Activated CD8-positive, alpha-beta memory T cell treated with anti-CD3 and anti-CD28 coated beads for 36 hours (primary cell): ENCODE data around the gene CUL1. TPM values are rescaled to one million over a fixed set of nuclear protein-coding genes. Genes with fewer than 3 reads are reported as not detected.

Experiments
- CTCF ChIA-PET: fragments of 350-600 bp; sonication (Branson Sonifier 250); formaldehyde crosslinking; loops from one replicate; lab custom pipeline; 2021; ENCODE audit warnings: antibody characterized with exemption; lab: Charles Lee
- POLR2A ChIA-PET: fragments of 350-600 bp; sonication (Branson Sonifier 250); formaldehyde crosslinking; loops from one replicate; lab custom pipeline; 2021; ENCODE audit warnings: antibody characterized with exemption; lab: Charles Lee
- total RNA-seq, 2 experiments: library from RNA; stranded (reverse); gene quantifications; one replicate each; pipeline ENCODE4 v1.2.3, GENCODE V29; 2021

CUL1 gene
- total RNA-seq, 2 experiments from 2014 or later, result 81.2 to 84.0 TPM

DNA sequence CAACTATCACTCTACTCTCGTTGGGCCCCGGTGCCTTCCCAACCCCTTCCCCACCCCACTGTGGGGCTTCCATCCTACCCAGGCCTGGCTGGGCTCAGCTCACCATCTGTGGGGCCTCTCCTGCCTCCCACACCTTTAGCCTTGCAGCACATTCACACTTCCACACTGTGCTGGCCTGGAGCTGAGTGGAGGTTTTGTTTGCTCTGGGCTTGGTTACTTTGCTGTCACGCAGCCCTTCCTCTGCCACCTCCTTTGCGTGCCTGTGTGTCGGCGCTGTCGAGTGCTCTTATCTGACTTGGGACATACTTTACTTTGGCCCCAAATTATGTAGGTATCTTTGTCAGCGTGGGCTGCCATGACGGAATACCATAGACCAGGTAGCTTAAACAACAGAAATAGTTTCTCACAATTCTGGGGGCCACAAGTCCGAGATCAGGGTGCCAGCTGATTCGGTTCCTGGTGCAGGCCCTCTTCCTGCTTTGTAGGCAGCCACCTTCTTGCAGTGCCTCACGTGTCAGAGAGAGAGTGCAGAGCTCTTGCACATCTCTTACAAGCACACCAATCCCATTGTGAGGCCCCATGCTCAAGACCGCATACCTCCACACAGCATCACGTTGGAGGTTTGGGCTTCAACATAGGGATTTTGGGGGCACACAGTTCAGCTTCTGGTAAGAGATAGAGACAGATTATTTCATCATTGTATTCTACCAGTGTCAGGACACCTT lies 89.0 kb downstream of the CUL1 start:
- ChIA-PET POLR2A (no interaction called here), CTCF (interaction anchor here (1.1 kb wide), 1 partner anchor 210 kb away, joined by 3 read pairs; no protein-coding TSS in a partner anchor)

DNA sequence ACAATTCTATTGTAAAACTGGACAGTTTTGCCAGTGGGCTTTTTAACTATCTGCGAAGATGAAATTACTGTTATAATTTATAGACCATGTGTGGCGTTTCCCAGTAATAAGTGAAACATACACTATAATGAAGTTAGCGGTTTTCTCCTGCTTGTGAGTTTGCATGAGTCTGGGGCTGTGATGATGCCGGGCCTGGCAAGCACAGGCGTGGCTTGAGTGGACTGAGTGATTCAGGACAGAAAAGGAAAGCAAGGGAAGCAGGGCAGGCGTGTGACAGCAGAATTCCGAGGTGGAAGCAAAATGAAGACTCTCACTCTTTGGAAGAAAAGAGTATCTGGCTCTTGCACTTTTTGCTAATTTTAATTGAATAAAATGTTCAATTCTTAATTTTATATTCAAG lies 90.5 kb downstream of the CUL1 start:
- POLR2A ChIA-PET, result no interaction called here
- CTCF ChIA-PET, result interaction anchor here (1.5 kb wide), 1 partner anchor 178 kb away, joined by 3 read pairs; no protein-coding TSS in a partner anchor

DNA sequence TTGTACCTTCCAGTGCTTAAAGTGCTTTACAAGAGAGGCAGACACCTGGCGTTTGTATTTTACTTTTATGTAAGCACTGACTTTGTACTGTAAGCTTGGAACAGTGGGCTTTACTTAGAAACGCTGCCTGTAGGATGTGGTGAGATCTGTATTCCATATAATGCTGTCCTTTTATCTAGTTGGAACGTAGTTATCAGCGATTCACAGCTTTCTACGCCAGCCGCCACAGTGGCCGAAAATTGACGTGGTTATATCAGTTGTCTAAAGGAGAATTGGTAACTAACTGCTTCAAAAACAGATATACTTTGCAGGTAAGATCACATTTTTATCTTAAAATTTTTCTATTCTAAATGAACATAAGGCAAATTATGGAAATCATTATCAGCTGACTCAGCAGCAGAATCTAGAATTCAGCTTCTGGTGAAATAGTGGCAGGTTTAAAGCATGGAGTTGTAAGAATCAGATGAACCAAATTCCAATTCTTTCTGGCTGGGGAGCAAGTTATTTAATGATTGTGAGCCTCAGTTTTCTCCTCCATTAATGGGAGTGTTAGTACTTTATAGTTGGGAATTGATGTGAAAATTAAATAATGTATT lies 91.5 kb downstream of the CUL1 start:
- ChIA-PET CTCF (no interaction called here), POLR2A (no interaction called here)

DNA sequence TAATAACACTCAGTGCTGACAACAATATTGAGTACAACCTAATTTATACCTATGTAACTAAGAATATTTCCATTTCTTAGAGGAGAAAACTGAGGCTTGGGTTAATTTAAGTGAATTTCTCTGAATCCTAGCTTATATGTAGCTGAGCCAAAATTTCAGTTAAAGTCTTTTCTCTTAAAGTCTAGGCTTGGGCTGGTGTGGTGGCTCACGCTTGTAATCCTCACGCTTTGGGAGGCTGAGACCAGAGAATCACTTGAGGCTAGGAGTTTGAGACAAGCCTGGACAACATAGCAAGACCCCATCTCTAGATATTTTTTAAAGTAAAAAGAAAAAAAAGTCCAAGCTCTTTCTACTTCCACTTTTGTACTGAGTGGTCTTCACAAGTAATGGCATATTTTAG lies 92.1 kb downstream of the CUL1 start:
- ChIA-PET POLR2A (no interaction called here), CTCF (no interaction called here)

DNA sequence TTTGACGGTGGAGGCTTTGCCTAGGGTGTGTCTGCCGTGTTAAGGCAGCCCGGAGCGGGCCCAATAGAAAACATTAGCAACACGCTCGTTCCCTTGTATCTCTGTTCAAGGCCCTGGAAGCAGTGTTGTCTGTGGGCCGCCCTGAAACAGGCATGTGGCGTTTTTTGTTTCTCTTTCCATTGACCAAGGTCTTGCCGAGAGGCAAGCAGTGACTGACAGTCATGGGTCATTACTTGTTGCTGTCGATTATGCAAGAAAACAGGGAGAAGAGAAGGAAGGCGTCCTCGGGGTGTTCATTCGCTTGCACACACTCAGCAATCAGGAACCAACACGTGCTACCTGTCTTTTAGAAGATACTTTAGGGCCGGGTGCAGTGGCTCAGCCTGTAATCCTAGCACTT lies 92.8 kb downstream of the CUL1 start:
- CTCF ChIA-PET, result no interaction called here
- POLR2A ChIA-PET, result no interaction called here

DNA sequence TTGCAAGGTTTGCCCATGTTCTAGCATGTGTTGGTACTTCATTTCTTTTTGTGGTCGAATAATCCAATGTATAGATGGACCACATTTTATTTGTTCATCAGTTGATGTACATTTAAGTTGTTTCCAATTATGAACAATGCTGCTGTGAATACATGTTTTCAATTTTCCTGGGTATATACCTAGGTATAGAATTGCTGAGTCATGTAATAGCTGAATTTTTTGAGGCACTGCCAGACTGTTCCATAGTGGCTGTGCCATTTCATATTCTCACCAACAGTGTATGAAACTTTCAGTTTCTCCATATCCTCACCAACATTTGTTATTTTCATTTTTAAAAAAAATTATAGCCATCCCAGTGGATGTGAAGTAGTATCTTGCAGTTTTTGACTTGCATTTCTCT lies 94.9 kb downstream of the CUL1 start:
- POLR2A ChIA-PET, result no interaction called here

DNA sequence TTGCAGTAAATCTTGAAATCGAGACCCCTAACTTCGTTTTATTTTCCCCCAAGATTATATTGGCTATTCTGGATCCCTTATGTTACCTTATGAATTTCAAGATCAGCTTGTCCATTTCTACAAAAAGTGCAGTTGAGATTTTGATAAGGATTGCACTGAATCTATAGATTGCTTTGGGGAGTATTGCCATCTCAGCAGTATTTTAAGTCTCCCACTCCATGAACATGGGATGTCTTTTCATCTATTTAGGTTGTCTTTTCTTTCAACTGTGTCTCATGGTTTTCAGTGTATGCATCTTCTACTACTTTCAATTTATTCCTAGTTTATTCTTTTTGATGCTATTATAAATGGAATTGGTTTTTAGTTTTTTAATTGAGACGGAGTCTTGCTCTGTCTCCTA lies 95.8 kb downstream of the CUL1 start:
- CTCF ChIA-PET, result interaction anchor here (1.0 kb wide), 1 partner anchor 11 kb away, joined by 3 read pairs; no protein-coding TSS in a partner anchor
- POLR2A ChIA-PET, result no interaction called here

More for the DNA sequence above, 94.9 kb downstream of the CUL1 start:
- CTCF ChIA-PET, result no interaction called here

DNA sequence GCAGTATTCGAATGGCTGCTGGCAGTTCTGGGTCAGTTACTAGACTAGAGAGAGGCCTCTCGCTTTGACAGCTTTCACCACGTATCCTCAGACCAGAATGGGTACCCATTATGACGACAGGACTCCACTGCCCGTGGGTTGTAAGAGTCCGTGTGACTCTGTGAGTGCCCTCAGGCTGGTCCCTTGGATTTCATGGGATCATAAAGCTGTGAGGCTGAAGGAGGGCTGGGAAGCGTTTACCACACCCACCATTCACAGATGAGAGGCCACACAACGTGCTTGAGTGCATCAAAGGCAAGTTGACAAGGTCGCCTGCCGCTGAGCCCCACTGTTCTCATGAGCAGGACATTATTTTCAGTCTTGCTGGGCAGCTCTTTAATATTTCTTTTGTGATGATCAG lies 98.1 kb downstream of the CUL1 start:
- CTCF ChIA-PET, result no interaction called here
- POLR2A ChIA-PET, result no interaction called here

DNA sequence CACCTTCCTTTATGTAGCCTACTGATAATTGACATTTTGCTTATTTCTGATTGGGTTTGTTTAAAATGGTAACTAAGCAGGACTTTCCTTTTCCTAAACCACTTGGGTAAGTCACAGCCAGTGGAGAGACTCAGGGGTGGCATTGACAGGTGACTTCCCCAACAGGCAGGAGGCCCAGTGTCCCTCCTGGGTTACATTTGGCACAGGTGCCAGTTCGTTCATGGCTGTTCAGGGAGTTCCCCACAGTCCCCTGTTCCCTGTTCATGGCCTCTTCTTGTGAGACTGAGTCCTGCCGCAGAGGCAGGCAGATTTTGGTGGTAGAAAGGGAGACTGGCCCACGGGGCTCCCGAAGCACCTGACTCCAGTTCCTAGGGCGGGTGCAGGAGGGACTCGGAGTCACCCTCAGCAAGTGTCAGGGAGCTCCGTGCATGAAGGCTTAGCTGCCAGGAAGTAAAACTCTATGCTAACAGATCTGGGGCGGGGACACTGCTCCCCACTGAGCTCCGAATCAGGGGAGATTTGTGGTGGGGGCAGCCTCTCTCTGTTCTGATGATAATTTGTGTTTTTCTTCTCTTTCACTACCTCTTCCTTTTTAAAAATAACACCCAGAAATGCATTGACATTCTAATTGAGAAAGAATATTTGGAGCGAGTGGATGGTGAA lies 101.3 kb downstream of the CUL1 start:
- ChIA-PET CTCF (no interaction called here), POLR2A (no interaction called here)

DNA sequence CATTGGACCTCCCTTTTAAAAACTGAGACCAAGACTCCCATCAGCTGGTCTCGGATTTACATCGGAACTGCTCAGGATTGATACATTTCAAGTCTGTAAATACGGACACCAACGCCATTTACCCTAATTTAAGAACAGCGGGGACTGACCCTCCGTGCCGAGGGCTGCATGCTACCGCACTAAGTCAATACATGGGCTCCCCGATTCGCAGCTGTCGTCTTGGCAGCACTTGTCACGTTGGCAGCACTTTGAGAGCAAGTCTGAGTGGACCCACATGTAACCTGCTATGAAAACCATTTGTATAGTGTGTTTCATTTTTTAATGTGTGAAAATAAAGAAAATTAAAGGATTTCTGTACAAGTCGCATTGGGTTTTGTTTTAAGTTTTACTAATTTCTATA lies 102.0 kb downstream of the CUL1 start:
- POLR2A ChIA-PET, result no interaction called here
- CTCF ChIA-PET, result no interaction called here

DNA sequence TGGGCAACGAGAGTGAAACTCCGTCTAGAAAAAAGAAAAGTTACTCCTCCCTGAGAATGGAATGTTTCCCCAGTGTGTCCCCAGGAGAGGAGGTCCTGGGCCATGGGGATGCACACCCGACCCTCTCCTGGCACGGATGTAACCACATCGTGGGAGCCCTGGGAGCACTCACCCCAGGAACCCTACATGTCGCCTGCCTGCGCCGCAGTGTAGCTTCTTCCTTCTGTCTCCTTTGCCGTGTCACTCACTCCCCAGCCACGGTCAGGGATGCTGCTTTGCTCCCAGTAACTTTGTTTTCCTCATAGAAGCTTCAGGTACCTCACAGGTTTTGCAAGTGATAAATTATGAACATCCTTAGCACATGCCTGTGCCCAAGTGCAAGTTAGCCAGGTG lies 103.4 kb downstream of the CUL1 start:
- POLR2A ChIA-PET, result no interaction called here
- CTCF ChIA-PET, result no interaction called here

DNA sequence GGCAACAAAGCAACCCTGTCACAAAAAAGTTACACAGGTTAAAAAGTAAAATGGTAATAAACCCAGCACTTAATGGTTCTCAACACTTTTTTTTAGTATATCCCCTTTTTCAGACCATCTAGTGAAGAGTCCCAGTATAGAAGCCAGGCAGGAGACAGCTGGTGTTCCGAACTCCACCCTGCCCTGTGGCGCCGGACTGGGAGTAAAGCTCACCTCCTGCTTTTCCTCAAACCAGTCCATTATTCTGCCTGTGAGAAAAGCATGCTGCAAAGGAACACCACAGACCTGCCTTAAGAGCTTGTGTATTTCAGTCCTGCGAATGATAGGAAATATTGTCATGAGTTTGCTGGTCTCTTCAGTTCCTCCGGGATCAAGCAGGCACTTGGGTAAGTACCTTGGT lies 104.4 kb downstream of the CUL1 start:
- CTCF ChIA-PET, result no interaction called here
- POLR2A ChIA-PET, result interaction anchor here (0.5 kb wide), 1 partner anchor 1513 kb away, joined by 7 read pairs; no protein-coding TSS in a partner anchor

DNA sequence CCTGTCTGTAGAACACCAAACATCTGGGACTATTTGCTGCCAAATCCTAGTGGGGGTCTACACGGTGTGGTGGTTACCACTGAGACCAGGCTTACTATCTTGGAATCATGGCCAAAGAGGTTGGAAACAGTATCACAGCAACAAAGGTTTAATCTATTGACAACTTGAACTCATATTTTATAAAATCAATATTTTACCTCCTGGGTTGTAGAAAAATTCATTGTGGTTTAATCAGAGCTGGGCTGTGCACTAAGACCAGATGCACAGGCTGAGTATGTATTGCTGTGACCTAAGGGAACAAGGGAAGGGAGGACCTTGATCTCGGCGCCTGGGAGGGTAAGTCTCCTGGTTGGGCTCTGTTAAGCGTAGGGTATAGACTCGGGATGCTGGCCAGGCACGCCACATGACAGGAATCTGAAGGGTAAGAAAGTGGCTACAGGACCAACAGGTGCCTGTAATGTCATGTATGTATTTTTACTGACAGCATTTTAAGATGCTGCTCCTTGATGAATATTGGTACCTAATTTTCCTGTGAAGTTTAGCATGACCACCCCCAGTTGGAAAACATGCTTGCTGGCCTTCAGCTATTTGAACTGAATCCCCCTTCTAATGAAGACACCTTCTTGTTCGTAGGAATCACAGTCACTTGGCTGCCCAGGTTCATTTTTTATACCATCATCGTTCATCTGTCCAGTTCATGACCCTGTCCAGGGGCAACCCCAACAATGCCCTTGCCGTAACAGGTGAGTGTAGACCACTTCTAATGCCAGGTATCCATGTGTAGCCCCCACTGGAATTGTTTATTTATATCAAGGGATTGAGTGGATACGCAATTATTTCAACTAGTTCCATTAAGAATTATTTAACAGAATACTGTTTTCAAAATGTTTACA lies 105.9 kb downstream of the CUL1 start:
- CTCF ChIA-PET, result interaction anchor here (0.7 to 0.9 kb wide), 2 partner anchors 10 to 247 kb away, joined by 3 to 4 read pairs; no protein-coding TSS in a partner anchor
- POLR2A ChIA-PET, result no interaction called here

DNA sequence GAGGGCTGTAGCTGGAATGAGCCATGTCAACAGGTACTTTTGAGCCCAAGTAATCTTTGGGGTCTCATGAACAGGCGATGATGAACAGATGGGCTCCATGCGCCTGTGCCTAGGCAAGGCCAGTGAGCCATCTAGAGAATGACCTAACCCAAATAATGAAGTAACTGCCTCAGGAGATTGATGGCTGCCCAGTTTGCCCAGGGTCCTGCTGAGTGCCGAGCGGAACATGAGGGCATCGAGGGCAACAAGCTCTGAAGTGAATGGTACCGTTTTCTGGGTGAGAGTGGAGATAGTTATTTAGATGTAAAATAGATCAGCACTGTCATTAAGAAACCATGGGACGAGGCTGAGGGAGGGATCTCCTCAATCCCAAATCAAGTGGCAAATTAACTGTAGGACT lies 107.5 kb downstream of the CUL1 start:
- ChIA-PET CTCF (no interaction called here), POLR2A (no interaction called here)

DNA sequence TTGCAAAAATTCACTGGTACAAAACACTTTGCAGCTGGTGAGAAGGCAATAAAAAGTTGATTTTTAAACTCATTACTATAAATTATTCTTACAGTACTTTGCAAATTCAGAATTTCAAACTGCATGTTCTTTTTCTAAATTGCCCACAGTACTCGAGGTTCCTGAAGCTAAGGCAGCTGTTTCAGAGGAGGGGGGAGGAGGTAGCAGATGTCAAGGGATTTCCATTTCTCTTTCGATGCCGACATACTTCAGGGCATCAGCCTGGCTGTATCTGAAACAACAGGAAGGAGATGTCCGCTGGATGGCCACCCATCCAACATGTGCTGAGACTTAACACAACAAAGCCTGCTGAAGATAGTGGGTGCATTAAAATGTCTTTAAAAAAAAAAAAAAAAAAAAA lies 108.7 kb downstream of the CUL1 start:
- ChIA-PET CTCF (no interaction called here), POLR2A (no interaction called here)

DNA sequence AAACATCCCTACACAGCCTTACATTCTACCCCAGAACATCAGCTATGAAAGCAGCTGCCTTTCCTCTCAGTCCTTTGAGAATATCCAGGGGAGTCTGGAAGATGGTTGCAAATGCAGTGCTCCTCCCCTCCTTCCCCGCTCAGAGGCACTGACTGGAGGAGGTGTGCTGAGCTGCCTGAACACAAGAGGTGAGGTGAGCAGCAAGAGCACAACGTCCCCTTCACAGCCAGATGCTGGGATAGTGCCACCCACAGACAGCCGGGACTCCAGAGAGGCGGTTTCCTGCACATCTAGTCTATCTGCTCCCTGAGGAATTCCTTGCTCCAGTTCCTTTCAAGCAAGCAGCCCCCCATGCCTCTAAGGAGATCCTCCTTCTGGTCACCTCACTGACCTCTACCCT lies 111.2 kb downstream of the CUL1 start:
- CTCF ChIA-PET, result no interaction called here
- POLR2A ChIA-PET, result no interaction called here

DNA sequence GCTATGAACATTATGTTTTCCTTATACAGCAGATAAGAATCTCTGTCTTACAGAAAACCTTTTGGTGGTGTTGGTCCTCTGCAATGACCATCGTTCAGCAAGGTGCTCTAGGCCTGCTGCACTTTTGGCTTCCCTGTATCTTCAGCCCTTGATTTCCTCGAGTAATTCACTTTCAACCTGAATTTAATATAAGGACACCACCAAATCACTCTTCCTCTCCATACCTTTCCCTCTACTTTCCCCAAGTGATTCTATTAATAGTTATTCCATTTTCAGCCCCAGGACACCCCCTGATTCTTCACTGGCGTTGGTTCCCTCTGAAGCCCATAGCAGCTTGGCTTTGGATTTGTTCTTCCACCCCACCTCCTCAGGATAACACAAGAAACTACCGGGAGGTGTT lies 113.2 kb downstream of the CUL1 start:
- ChIA-PET POLR2A (no interaction called here), CTCF (no interaction called here)

DNA sequence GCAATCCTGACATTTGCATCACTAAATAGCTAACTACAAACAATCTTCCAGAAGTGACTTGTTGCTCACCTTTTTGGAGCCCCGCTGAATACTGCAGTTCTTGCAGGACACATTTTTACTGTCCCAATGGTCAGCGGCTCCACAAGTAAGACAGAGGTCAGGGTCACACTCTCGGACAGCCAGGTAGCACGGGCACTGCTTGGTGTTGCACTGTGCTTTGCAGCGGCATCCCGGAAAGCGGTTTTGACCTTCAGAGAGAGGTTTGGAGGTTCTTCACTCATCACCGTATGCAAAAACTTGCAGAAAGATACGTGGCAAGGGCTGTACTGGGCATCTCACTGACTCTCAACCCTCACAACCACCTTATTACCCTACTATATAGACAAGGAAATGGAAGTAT lies 115.2 kb downstream of the CUL1 start:
- ChIA-PET CTCF (interaction anchor here (1.4 kb wide), 1 partner anchor 150 kb away, joined by 4 read pairs; no protein-coding TSS in a partner anchor), POLR2A (no interaction called here)

DNA sequence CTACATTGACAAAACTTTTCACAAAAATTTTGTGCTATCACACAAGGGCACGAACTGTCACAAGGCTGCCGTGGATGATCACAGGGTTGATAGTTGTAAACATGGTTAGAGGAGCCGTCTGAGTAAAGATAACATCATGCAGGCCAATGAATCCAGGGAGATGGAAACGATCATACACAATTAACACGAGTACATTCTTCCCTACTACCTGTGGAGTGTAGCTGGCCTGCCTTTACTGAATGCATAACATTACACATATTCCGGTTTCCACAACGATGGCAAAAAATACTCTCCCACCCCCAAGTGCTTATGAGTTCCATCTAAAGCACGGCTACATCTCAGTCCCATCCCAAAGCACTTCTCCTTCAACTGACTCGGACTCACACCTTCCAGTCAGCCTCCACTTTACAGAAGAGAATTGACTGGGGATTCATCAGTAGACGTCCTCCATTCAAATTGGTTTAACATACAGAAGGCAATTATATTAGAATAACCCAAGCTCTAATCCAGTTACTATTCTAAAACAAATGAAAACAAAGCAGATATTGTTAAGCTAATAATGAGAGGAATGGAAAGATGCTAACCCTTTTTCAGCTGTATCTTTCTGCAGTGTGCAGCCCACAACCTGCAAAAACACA lies 116.3 kb downstream of the CUL1 start:
- ChIA-PET CTCF (no interaction called here), POLR2A (interaction anchor here (1.0 kb wide), 1 partner anchor 13 kb away, joined by 3 read pairs; no protein-coding TSS in a partner anchor)
